Testis (tissue), 3 donors: ENCODE results near the gene CR2. TPM values are rescaled to one million over a fixed set of nuclear protein-coding genes. Genes with fewer than 3 reads are reported as not detected.

Experiments used
- DNase-seq: peaks from one replicate; pipeline ENCODE4 v3.0.0-alpha.2; 2019
- H3K27ac ChIP-seq, 2 donors: fragments of 200-600 bp; sonication (generic); one replicate each; pipeline ENCODE4 v1.5.1; 2019
- H3K27me3 ChIP-seq: fragments of 200-600 bp; sonication (generic); one replicate; pipeline ENCODE4 v1.5.1; 2019
- H3K36me3 ChIP-seq: fragments of 200-600 bp; sonication (generic); one replicate; pipeline ENCODE4 v1.5.1; 2017; ENCODE audit warnings: low read depth; ENCODE audit errors: missing control alignments
- H3K4me1 ChIP-seq: fragments of 200-600 bp; sonication (generic); one replicate; pipeline ENCODE4 v1.5.1; 2019
- H3K4me3 ChIP-seq, 2 donors: fragments of 200-600 bp; sonication (generic); one replicate each; pipeline ENCODE4 v1.5.1; 2017 to 2019
- H3K9me3 ChIP-seq: fragments of 200-600 bp; sonication (generic); one replicate; pipeline ENCODE4 v1.5.1; 2017
- CTCF ChIP-seq, 3 experiments: fragments of 450-650 bp in 2 of 3; fragments of 200-600 bp in 1 of 3; sonication (generic) in 1 of 3; IDR thresholded peaks; one replicate each; pipeline ENCODE4 v1.5.1; 2016 to 2019; ENCODE audit warnings: antibody characterized with exemption in 3 of 3, mild to moderate bottlenecking in 2 of 3, moderate library complexity in 1 of 3
- POLR2A ChIP-seq: fragments of 450-650 bp; IDR thresholded peaks from one replicate; pipeline ENCODE4 v1.6.1; 2017; ENCODE audit warnings: antibody characterized with exemption, mild to moderate bottlenecking, moderate library complexity
- WGBS, 2 donors: methylation state at CpG; one replicate each; pipeline ENCODE4 v1.1.5; 2018; 5-methylcytosine and 5-hydroxymethylcytosine counted together
- intact Hi-C: fragments of 100-400 bp; cut with DNase I; formaldehyde crosslinking; loops from one replicate; pipeline ENCODE4 v1.15.1; 2023; ENCODE audit warnings: low total_unique reads
- polyA plus RNA-seq: library from polyadenylated mRNA; stranded (reverse); fragments of 350-450 nt; fragmentation: Illumina TruSeq; extraction: RNeasy Lipid Tissue Mini Kit (QIAGEN cat#74804); gene quantifications from one replicate; pipeline ENCODE4 v1.2.3, GENCODE V29; 2014; ENCODE audit warnings: low read depth, low replicate concordance; ENCODE audit not compliant: insufficient read depth
- total RNA-seq, 2 donors: library from RNA; depleted of rRNA; stranded (reverse); fragments of >200 nt; gene quantifications; one replicate each; pipeline ENCODE4 v1.2.3, GENCODE V29; 2016

CR2 gene
- total and polyA plus RNA-seq, 3 donors from 2014 or later = 0.80 to 1.5 (median 1.3) TPM

- Histone ChIP-seq H3K36me3 (no peaks in the 10 kb centered on the region), H3K27me3 (no peaks in the 10 kb centered on the region), H3K4me3 (no peak overlapping the region), H3K9me3 (no peaks in the 10 kb centered on the region), H3K4me1 (no peaks in the 10 kb centered on the region), H3K27ac (no peak overlapping the region)
- 82 to 84% methylated on average over 9 of the region's 9 CpGs for WGBS, 2 donors
- no peak for DNase-seq
- intact Hi-C loops = no loop called here
- no peak for TF ChIP-seq POLR2A
- no peak for TF ChIP-seq CTCF (IDR thresholded peaks at IDR 0.05)
Measured at GRCh38 chr1:207421078-207421477, 33.0 kb upstream of the CR2 start.

- intact Hi-C loops = no loop called here
- no peaks in the 10 kb centered on the region for H3K36me3 ChIP-seq
- H3K27me3 ChIP-seq = no peaks in the 10 kb centered on the region
- H3K9me3 ChIP-seq = no peaks in the 10 kb centered on the region
- 35 to 37% methylated on average over 24 to 28 of the region's 28 CpGs for WGBS, 2 donors
- TF ChIP-seq CTCF (IDR thresholded peaks at IDR 0.05) = no peak
- TF ChIP-seq POLR2A = no peak
- H3K4me1 ChIP-seq = no peaks in the 10 kb centered on the region
- H3K4me3 ChIP-seq = no peak overlapping the region
- DNase-seq = no peak
- no peak overlapping the region for H3K27ac ChIP-seq
Measured at GRCh38 chr1:207423560-207424292, 30.4 kb upstream of the CR2 start.

- no peak for TF ChIP-seq CTCF (IDR thresholded peaks at IDR 0.05)
- WGBS, 2 donors = 17 to 25% methylated on average over 13 to 17 of the region's 17 CpGs
- no peak for DNase-seq
- Histone ChIP-seq H3K9me3 (no peaks in the 10 kb centered on the region), H3K27ac (no peak overlapping the region), H3K4me3 (no peak overlapping the region), H3K4me1 (no peaks in the 10 kb centered on the region), H3K36me3 (no peaks in the 10 kb centered on the region), H3K27me3 (no peaks in the 10 kb centered on the region)
- intact Hi-C loops = no loop called here
Measured at GRCh38 chr1:207424570-207425131, 29.5 kb upstream of the CR2 start.

- TF ChIP-seq CTCF (IDR thresholded peaks at IDR 0.05) (no peak), POLR2A (no peak)
- H3K27ac ChIP-seq = no peak overlapping the region
- no peaks in the 10 kb centered on the region for H3K36me3 ChIP-seq
- no peaks in the 10 kb centered on the region for H3K4me1 ChIP-seq
- H3K4me3 ChIP-seq = no peak overlapping the region
- 80 to 82% methylated on average over 1 of the region's 1 CpG for WGBS, 2 donors
- intact Hi-C loops = no loop called here
- H3K9me3 ChIP-seq = no peaks in the 10 kb centered on the region
- no peaks in the 10 kb centered on the region for H3K27me3 ChIP-seq
- no peak for DNase-seq
Measured at GRCh38 chr1:207427832-207428585, 26.1 kb upstream of the CR2 start.
